Measurements from ENCODE around the gene ULK4.

DNA sequence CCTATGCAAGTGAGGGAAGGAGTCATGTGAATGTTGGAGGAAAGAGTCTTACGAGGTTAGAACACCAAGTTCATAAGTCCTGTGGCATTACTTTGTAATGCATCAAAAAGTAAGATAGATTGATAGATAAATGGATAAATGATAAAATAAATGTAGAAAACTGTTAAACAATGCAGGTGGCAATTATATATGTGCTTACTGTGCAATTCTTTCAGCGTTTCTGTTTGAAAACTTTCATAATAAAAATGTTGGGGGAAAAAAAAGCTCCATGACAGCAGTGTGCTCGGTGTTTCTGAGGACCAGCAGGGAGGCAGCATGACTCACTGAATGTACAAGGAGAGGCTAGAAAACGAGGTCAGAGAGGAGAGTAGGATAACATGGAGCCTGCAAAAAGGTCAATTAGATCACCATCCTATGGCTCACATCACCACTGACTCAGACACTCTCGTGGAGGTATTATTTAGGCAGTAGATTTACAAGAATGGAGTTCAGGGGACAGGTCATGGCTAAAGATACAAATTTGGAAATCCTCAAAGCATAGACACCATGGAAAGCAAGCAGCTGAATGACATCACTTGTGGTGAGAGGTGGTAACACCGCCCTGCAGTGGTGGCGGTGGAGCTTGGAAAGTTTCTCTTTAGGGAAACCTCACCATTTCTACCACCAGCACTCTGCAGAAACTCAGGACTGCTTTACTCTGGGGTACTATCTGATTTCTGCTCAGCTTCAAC lies 542.8 kb downstream of the ULK4 start:
- TF ChIP-seq, protein P1, sequence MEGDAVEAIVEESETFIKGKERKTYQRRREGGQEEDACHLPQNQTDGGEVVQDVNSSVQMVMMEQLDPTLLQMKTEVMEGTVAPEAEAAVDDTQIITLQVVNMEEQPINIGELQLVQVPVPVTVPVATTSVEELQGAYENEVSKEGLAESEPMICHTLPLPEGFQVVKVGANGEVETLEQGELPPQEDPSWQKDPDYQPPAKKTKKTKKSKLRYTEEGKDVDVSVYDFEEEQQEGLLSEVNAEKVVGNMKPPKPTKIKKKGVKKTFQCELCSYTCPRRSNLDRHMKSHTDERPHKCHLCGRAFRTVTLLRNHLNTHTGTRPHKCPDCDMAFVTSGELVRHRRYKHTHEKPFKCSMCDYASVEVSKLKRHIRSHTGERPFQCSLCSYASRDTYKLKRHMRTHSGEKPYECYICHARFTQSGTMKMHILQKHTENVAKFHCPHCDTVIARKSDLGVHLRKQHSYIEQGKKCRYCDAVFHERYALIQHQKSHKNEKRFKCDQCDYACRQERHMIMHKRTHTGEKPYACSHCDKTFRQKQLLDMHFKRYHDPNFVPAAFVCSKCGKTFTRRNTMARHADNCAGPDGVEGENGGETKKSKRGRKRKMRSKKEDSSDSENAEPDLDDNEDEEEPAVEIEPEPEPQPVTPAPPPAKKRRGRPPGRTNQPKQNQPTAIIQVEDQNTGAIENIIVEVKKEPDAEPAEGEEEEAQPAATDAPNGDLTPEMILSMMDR (IDR thresholded peaks at IDR 0.05; ENCODE audit: borderline replicate concordance, extremely low read depth, low read length, poor library complexity, severe bottlenecking) = no peak
- no peak for TF ChIP-seq EZH2 (IDR thresholded peaks at IDR 0.05; ENCODE audit: borderline replicate concordance, low read depth, low read length, severe bottlenecking)

All from DND-41 (cell line).